DOHH2 (cell line): ENCODE measurements around the gene MAN2C1.
"Not testable (repeated sequence)": the region's sequence is repeated elsewhere in the genome, so short reads cannot be mapped to it uniquely, and the experiment has no call there.

Experiments used
- H3F3A ChIP-seq: fragments of 200-600 bp; sonication (generic), shearing (Covaris generic); 2 replicates; pipeline ENCODE4 v1.6.0; 2016; ENCODE audit warnings: antibody characterized with exemption, mild to moderate bottlenecking; ENCODE audit not compliant: control insufficient read depth, insufficient read depth
- H3K27ac ChIP-seq: fragments of 200-600 bp; sonication (generic); 2 replicates; pipeline ENCODE4 v1.5.1; 2014; ENCODE audit warnings: low read depth, mild to moderate bottlenecking, low read length, moderate library complexity
- H3K27me3 ChIP-seq: fragments of 200-600 bp; sonication (generic); 2 replicates; pipeline ENCODE4 v1.6.1; 2014; ENCODE audit warnings: mild to moderate bottlenecking, low read length, mixed read lengths; ENCODE audit not compliant: control insufficient read depth
- H3K36me3 ChIP-seq: fragments of 200-600 bp; sonication (generic); 2 replicates; pipeline ENCODE4 v1.6.1; 2014; ENCODE audit warnings: mild to moderate bottlenecking, low read length, moderate library complexity, mixed read lengths; ENCODE audit not compliant: control insufficient read depth
- H3K4me1 ChIP-seq: fragments of 200-600 bp; sonication (generic); 2 replicates; pipeline ENCODE4 v1.6.1; 2014; ENCODE audit warnings: mild to moderate bottlenecking, low read length, mixed read lengths; ENCODE audit not compliant: control insufficient read depth
- H3K4me2 ChIP-seq: fragments of 200-600 bp; sonication (generic); 2 replicates; pipeline ENCODE4 v1.6.0; 2014; ENCODE audit warnings: mild to moderate bottlenecking, low read length, moderate library complexity
- H3K4me3 ChIP-seq: fragments of 200-600 bp; sonication (generic); 2 replicates; pipeline ENCODE4 v1.5.1; 2014; ENCODE audit warnings: mild to moderate bottlenecking, low read length, mixed read lengths
- H3K79me2 ChIP-seq: fragments of 200-600 bp; sonication (generic); 2 replicates; pipeline ENCODE4 v1.6.1; 2014; ENCODE audit warnings: mild to moderate bottlenecking, low read length, mixed read lengths; ENCODE audit not compliant: control insufficient read depth
- H3K9me2 ChIP-seq: fragments of 200-600 bp; sonication (generic); replicated peaks from 2 replicates; pipeline ENCODE4 v1.6.1; 2014; ENCODE audit warnings: mild to moderate bottlenecking, low read length, mixed read lengths; ENCODE audit not compliant: control insufficient read depth
- H3K9me3 ChIP-seq: fragments of 200-600 bp; sonication (generic); 2 replicates; pipeline ENCODE4 v1.6.1; 2014; ENCODE audit warnings: antibody characterized with exemption, low read length, mixed read lengths; ENCODE audit not compliant: control insufficient read depth, insufficient read depth
- H4K20me1 ChIP-seq: fragments of 200-600 bp; sonication (generic); 2 replicates; pipeline ENCODE4 v1.6.0; 2014; ENCODE audit warnings: low read depth, mild to moderate bottlenecking, antibody characterized with exemption, low read length, moderate library complexity; ENCODE audit not compliant: control insufficient read depth, insufficient read depth
- CTCF ChIP-seq: fragments of 200-600 bp; sonication (generic); IDR thresholded peaks from one replicate; pipeline ENCODE4 v1.5.1; 2014; ENCODE audit warnings: antibody characterized with exemption, mild to moderate bottlenecking, low read depth, low read length; ENCODE audit not compliant: poor library complexity, severe bottlenecking
- EZH2phosphoT487 ChIP-seq: fragments of 200-600 bp; sonication (generic); IDR thresholded peaks from 2 replicates; pipeline ENCODE4 v1.6.1; 2017; ENCODE audit warnings: borderline replicate concordance, mild to moderate bottlenecking, antibody characterized with exemption, low read length, moderate library complexity, mixed read lengths

MAN2C1 gene

GRCh38 chr15:75346796-75347221 is 21.6 kb downstream of the MAN2C1 start, which contains the start of gene NEIL1:
Gene NEIL1 (plus strand): TSS chr15:75347039. CDS start chr15:75348906, 1,867 bp downstream.
- peaks cover 44% of the 10 kb centered on the region for H3K36me3 ChIP-seq
- TF ChIP-seq CTCF (no peak), EZH2phosphoT487 (no peak)
- peak within 1 kb of the TSS; percentile 98 for H3K4me3 ChIP-seq
- H3K27ac ChIP-seq = peak within 1 kb of the TSS; percentile 95
- H3K4me1 ChIP-seq = peaks cover 68% of the 10 kb centered on the region
- H3K9me3 ChIP-seq = peaks cover 5% of the 10 kb centered on the region; the same call in 1 of the 2 replicates
- no peaks in the 10 kb centered on the region for H3K27me3 ChIP-seq
- H3K9me2 ChIP-seq = no peaks in the 10 kb centered on the region
- no peaks in the 10 kb centered on the region for H4K20me1 ChIP-seq
- peaks cover 25% of the 10 kb centered on the region for H3F3A ChIP-seq
- H3K79me2 ChIP-seq = peaks cover 32% of the 10 kb centered on the region
- peak within 1 kb of the TSS; percentile 85 for H3K4me2 ChIP-seq

DNA sequence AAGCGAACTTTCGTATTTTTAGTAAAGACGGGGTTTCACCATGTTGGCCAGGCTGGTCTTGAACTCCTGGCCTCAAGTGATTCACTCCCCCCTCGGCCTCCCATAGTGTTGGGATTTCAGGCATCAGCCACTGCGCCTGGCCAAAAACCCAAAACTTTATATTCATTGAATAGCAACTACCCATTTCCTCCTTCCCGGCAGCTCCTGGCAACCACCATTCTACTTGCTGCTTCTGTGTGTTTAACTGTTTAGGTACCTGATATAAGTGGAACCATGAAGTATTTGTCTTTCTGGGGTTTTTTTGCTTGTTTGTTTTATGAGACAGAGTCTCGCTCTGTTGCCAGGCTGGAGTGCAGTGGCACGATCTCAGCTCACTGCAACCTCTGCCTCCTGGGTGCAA is 24.5 kb downstream of the MAN2C1 start:
- H3K9me3 ChIP-seq, H3K27ac ChIP-seq, H3K4me2 ChIP-seq, H3K9me2 ChIP-seq, H3K4me3 ChIP-seq, H3K27me3 ChIP-seq, H4K20me1 ChIP-seq: not testable (repeated sequence)
- Histone ChIP-seq H3F3A (peaks cover 14% of the 10 kb centered on the region), H3K79me2 (peaks cover 17% of the 10 kb centered on the region), H3K4me1 (peaks cover 43% of the 10 kb centered on the region), H3K36me3 (peaks cover 17% of the 10 kb centered on the region)

DNA sequence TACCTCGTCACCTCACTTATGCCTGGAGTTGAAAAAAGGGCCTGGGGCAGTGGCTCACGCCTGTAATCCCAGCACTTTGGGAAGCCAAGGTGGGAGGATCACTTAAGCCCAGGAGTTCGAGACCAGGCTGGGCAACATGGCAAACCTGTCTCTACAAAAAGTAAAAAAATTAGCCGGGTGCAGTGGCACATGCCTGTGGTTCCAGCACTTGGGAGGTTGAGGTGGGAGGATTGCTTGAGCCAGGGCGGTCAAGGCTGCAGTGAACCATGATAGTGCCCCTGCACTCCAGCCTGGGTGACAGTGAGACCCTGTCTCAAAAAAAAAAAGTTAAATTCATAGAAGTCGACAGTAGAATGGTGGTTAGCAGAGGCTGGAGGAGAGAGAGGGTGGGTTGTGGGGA is 26.2 kb downstream of the MAN2C1 start:
- H3K4me3 ChIP-seq = no peak overlapping the region
- no peaks in the 10 kb centered on the region for H3K79me2 ChIP-seq
- TF ChIP-seq EZH2phosphoT487 (no peak), CTCF (no peak)
- peaks cover 14% of the 10 kb centered on the region for H3F3A ChIP-seq
- H4K20me1 ChIP-seq = no peaks in the 10 kb centered on the region
- no peak overlapping the region for H3K4me2 ChIP-seq
- H3K4me1 ChIP-seq = peaks cover 35% of the 10 kb centered on the region
- no peaks in the 10 kb centered on the region for H3K27me3 ChIP-seq
- H3K9me2 ChIP-seq = no peaks in the 10 kb centered on the region
- H3K36me3 ChIP-seq = peaks cover under 1% of the 10 kb centered on the region
- H3K9me3 ChIP-seq = no peaks in the 10 kb centered on the region
- H3K27ac ChIP-seq = no peak overlapping the region

DNA sequence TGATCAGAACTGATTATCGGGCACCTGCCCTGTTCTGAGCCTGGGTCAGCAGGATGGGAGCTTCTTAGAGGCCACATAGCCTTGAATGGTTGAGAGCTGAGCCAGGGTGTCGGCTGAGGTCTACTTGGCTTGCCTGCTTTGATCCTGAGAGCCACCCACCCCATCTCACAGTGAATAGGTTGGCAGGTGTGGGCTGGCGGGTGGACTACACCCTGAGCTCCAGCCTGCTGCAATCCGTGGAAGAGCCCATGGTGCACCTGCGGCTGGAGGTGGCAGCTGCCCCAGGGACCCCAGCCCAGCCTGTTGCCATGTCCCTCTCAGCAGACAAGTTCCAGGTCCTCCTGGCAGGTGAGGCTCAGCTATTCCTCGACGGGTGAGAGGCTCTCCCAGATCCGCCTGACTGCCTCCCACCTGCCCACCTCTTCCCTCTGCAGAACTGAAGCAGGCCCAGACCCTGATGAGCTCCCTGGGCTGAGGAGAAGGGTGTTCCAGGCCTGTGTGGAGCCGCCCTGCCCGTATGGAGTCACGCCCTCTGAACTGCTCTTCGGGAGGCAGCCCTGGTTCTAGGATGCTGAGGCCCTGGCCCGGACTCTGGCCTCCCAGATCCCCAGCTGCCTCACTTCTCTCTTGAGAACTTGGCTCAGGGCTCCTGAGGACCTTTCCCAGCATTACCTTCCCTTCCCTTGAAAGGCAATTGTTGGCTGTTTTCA is 28.7 kb downstream of the MAN2C1 start:
- H3K27me3 ChIP-seq = no peaks in the 10 kb centered on the region
- H3K9me2 ChIP-seq = no peaks in the 10 kb centered on the region
- H3K4me1 ChIP-seq = peaks cover 25% of the 10 kb centered on the region
- no peak overlapping the region for H3K4me2 ChIP-seq
- no peaks in the 10 kb centered on the region; the same call in 1 of the 2 replicates for H3K36me3 ChIP-seq
- H3K79me2 ChIP-seq = peaks cover 9% of the 10 kb centered on the region
- no peaks in the 10 kb centered on the region for H3K9me3 ChIP-seq
- H3K4me3 ChIP-seq = no peak overlapping the region
- H3F3A ChIP-seq = peaks cover 4% of the 10 kb centered on the region
- no peak overlapping the region for H3K27ac ChIP-seq
- no peaks in the 10 kb centered on the region for H4K20me1 ChIP-seq
- no peak for TF ChIP-seq EZH2phosphoT487
- no peak for TF ChIP-seq CTCF
